ENCODE results near the gene SIX6.

Gene SIX6

GRCh38 chr14:60488175-60488574 is 20.8 kb upstream of the SIX6 start:
- peak; percentile 31; the same call in 1 of the 3 replicates for ATAC-seq
- TF ChIP-seq ZNF70 (CRISPR knock-in tag; IDR thresholded peaks at IDR 0.05) = no peak
- no peak for TF ChIP-seq ZFP30 (CRISPR knock-in tag; IDR thresholded peaks at IDR 0.05)
- TF ChIP-seq ZC3H10 (CRISPR knock-in tag; IDR thresholded peaks at IDR 0.05) = no peak
- no peak for TF ChIP-seq PATZ1 (CRISPR knock-in tag; IDR thresholded peaks at IDR 0.05; ENCODE audit: borderline replicate concordance)
- no peak for TF ChIP-seq ZNF565 (CRISPR knock-in tag; conservative IDR thresholded peaks at IDR 0.05; ENCODE audit: low read depth)
- TF ChIP-seq TOX (CRISPR knock-in tag; IDR thresholded peaks at IDR 0.05; ENCODE audit: borderline replicate concordance) = no peak
- no peak for TF ChIP-seq POU6F1 (CRISPR knock-in tag; IDR thresholded peaks at IDR 0.05; ENCODE audit: borderline replicate concordance, low read depth)
- no peak for TF ChIP-seq ZNF8 (CRISPR knock-in tag; IDR thresholded peaks at IDR 0.05)
- TF ChIP-seq CREB5 (CRISPR knock-in tag; IDR thresholded peaks at IDR 0.05; ENCODE audit: low read depth) = no peak
- no peak for TF ChIP-seq CSRNP3 (CRISPR knock-in tag; IDR thresholded peaks at IDR 0.05)
- no peak for TF ChIP-seq PPARA (CRISPR knock-in tag; IDR thresholded peaks at IDR 0.05; ENCODE audit: borderline replicate concordance)
- TF ChIP-seq ESRRG (CRISPR knock-in tag; IDR thresholded peaks at IDR 0.05) = no peak
- no peak for TF ChIP-seq OSR1 (CRISPR knock-in tag; IDR thresholded peaks at IDR 0.05)

- ATAC-seq = no peak
- TF ChIP-seq TCF4 (CRISPR knock-in tag; IDR thresholded peaks at IDR 0.05; ENCODE audit: borderline replicate concordance) (no peak), ZC3H10 (CRISPR knock-in tag; IDR thresholded peaks at IDR 0.05) (no peak), ZFP30 (CRISPR knock-in tag; IDR thresholded peaks at IDR 0.05) (no peak), PPARA (CRISPR knock-in tag; IDR thresholded peaks at IDR 0.05; ENCODE audit: borderline replicate concordance) (no peak), RARB (CRISPR knock-in tag; IDR thresholded peaks at IDR 0.05) (no peak), GLIS3 (CRISPR knock-in tag; IDR thresholded peaks at IDR 0.05) (no peak), ESRRG (CRISPR knock-in tag; IDR thresholded peaks at IDR 0.05) (no peak)
These were observed 18.7 kb upstream of the SIX6 start for GRCh38 chr14:60490270-60490669.

- no peak for ATAC-seq
- TF ChIP-seq ZFP30 (CRISPR knock-in tag; IDR thresholded peaks at IDR 0.05) = no peak
- no peak for TF ChIP-seq OSR1 (CRISPR knock-in tag; IDR thresholded peaks at IDR 0.05)
- TF ChIP-seq GLIS3 (CRISPR knock-in tag; IDR thresholded peaks at IDR 0.05) = no peak
- no peak for TF ChIP-seq BACH2 (CRISPR knock-in tag; IDR thresholded peaks at IDR 0.05; ENCODE audit: borderline replicate concordance)
- no peak for TF ChIP-seq PATZ1 (CRISPR knock-in tag; IDR thresholded peaks at IDR 0.05; ENCODE audit: borderline replicate concordance)
- TF ChIP-seq ARNTL (CRISPR knock-in tag; IDR thresholded peaks at IDR 0.05; ENCODE audit: borderline replicate concordance, low read depth) = no peak
- TF ChIP-seq SNAI2 (CRISPR knock-in tag; IDR thresholded peaks at IDR 0.05) = no peak
- no peak for TF ChIP-seq ZNF70 (CRISPR knock-in tag; IDR thresholded peaks at IDR 0.05)
- no peak for TF ChIP-seq CSDC2 (CRISPR knock-in tag; IDR thresholded peaks at IDR 0.05)
- no peak for TF ChIP-seq TSHZ2 (CRISPR knock-in tag; IDR thresholded peaks at IDR 0.05)
- no peak for TF ChIP-seq ZFP3 (CRISPR knock-in tag; IDR thresholded peaks at IDR 0.05)
- TF ChIP-seq ESRRG (CRISPR knock-in tag; IDR thresholded peaks at IDR 0.05) = no peak
- TF ChIP-seq CREB5 (CRISPR knock-in tag; IDR thresholded peaks at IDR 0.05; ENCODE audit: low read depth) = no peak
- TF ChIP-seq CSRNP3 (CRISPR knock-in tag; IDR thresholded peaks at IDR 0.05) = no peak
- TF ChIP-seq ISL1 (CRISPR knock-in tag; IDR thresholded peaks at IDR 0.05) = no peak
- no peak for TF ChIP-seq PPARA (CRISPR knock-in tag; IDR thresholded peaks at IDR 0.05; ENCODE audit: borderline replicate concordance)
These were observed 13.0 kb upstream of the SIX6 start for GRCh38 chr14:60495946-60496345.

Measured in SK-N-SH treated with all-trans-retinoic acid at 6 μM for 48 hours (cell line).